ENCODE measurements around the gene GMPR2.

The GMPR2 gene

GRCh38 chr14:24261969-24262327 lies 29.2 kb downstream of the GMPR2 start:
- Histone ChIP-seq H3K79me2 (no peaks in the 10 kb centered on the region), H3K4me1 (no peaks in the 10 kb centered on the region), H3K4me2 (ENCODE audit: low read length) (no peak overlapping the region), H3K36me3 (ENCODE audit: control insufficient read depth, insufficient read depth, low read length) (no peaks in the 10 kb centered on the region), H3K27me3 (ENCODE audit: control insufficient read depth, insufficient read depth, low read length) (no peaks in the 10 kb centered on the region), H3K4me3 (ENCODE audit: low read depth, low read length) (no peak overlapping the region), H3K9me3 (ENCODE audit: control insufficient read depth, low read length) (no peaks in the 10 kb centered on the region), H2AFZ (no peak overlapping the region), H3K9ac (no peak overlapping the region), H3K27ac (no peak overlapping the region)
- TF ChIP-seq CTCF (IDR thresholded peaks at IDR 0.05): no peak

DNA sequence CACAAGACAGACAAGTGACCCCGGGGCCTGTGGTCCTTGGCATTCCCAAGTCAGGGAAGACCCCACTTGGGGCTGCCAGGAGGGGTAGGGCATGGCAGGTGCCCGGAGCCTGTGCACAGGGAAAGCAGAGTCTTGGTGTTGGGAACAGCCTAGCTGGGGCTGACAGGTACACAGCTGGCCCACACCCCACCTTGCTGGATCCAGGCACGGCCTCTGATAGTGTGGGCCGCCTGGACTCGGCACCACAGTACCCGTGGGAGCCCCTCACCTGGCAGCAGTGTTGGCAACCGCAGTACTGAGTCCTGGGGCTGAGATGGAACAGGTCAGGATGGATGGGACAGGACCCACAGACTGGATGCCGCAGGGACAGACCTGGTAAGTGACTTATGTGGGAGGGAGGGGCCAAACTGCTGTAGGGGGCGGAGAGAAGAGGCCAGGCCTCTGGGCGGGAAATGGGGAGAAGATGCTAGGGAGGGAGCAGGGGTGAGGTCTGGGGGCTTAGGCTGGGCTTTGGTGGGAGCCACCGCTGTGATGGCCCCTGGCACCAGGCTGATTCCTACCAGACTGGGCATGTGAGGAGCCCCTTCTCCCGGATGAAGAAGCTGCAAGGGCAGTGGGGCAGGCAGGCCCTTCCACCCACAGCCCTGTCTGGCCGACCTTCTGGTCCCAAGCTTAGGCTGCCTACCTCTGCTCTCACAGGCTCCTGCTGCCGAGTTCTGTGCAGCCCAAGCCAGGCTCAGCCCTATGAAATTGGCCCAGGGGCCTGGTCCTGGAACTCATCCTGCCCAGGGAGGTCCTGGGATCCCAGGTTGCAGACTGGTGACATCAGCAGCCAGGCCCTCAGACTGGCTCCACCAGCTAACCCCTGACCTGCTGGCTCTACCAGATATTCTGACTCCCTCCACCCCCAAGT lies 30.3 kb downstream of the GMPR2 start, which contains the start of gene TGM1:
Gene TGM1, minus strand, starts transcription at position 357 of the 913 bp plus-strand sequence. CDS start 825 bp downstream, outside the sequence.
- no peak within 1 kb of the TSS for H3K4me3 ChIP-seq (ENCODE audit: low read depth, low read length)
- H2AFZ ChIP-seq: no peak within 1 kb of the TSS
- no peak within 1 kb of the TSS for H3K9ac ChIP-seq
- H3K9me3 ChIP-seq (ENCODE audit: control insufficient read depth, low read length): no peaks in the 10 kb centered on the region
- H3K4me2 ChIP-seq (ENCODE audit: low read length): no peak within 1 kb of the TSS
- no peaks in the 10 kb centered on the region for H3K79me2 ChIP-seq
- no peak for TF ChIP-seq CTCF (IDR thresholded peaks at IDR 0.05)
- H3K36me3 ChIP-seq (ENCODE audit: control insufficient read depth, insufficient read depth, low read length): no peaks in the 10 kb centered on the region
- H3K27ac ChIP-seq: no peak within 1 kb of the TSS
- no peaks in the 10 kb centered on the region for H3K4me1 ChIP-seq
- no peaks in the 10 kb centered on the region for H3K27me3 ChIP-seq (ENCODE audit: control insufficient read depth, insufficient read depth, low read length)

DNA sequence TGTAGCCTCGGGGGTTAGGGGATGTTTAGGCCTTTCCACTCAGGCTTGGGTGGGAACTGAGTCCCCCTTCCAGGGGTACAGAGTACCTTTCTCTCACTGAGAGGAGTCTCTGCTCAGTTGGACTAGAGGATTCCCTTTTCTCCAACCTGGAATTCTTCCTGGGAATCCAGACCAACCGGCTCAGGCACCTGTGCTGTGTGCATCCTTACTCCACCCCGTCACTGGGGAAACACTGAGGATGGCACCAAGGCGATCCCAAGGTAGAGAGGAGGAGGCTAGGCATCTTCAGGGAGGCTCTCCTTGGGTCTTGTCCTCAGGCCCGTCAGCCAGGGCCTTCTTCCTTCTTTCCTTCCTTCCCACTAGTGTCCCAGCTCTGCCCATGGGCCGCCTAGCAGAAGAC lies 31.1 kb downstream of the GMPR2 start:
- H3K9me3 ChIP-seq (ENCODE audit: control insufficient read depth, low read length): no peaks in the 10 kb centered on the region

GRCh38 chr14:24264298-24264697 lies 31.6 kb downstream of the GMPR2 start:
- Histone ChIP-seq H3K9ac (no peak overlapping the region), H3K27me3 (ENCODE audit: control insufficient read depth, insufficient read depth, low read length) (no peaks in the 10 kb centered on the region), H3K27ac (no peak overlapping the region), H3K79me2 (no peaks in the 10 kb centered on the region), H3K4me1 (no peaks in the 10 kb centered on the region), H3K36me3 (ENCODE audit: control insufficient read depth, insufficient read depth, low read length) (no peaks in the 10 kb centered on the region), H3K9me3 (ENCODE audit: control insufficient read depth, low read length) (no peaks in the 10 kb centered on the region), H3K4me2 (ENCODE audit: low read length) (no peak overlapping the region), H2AFZ (no peak overlapping the region), H3K4me3 (ENCODE audit: low read depth, low read length) (no peak overlapping the region)
- no peak for TF ChIP-seq CTCF (IDR thresholded peaks at IDR 0.05)

More for the DNA sequence above, 31.1 kb downstream of the GMPR2 start:
- Histone ChIP-seq H3K9ac (no peak overlapping the region), H3K27me3 (ENCODE audit: control insufficient read depth, insufficient read depth, low read length) (no peaks in the 10 kb centered on the region), H2AFZ (no peak overlapping the region), H3K4me2 (ENCODE audit: low read length) (no peak overlapping the region), H3K27ac (no peak overlapping the region), H3K4me3 (ENCODE audit: low read depth, low read length) (no peak overlapping the region), H3K36me3 (ENCODE audit: control insufficient read depth, insufficient read depth, low read length) (no peaks in the 10 kb centered on the region), H3K4me1 (no peaks in the 10 kb centered on the region), H3K79me2 (no peaks in the 10 kb centered on the region)
- no peak for TF ChIP-seq CTCF (IDR thresholded peaks at IDR 0.05)

All from parathyroid adenoma (tissue), 2 donors.